ENCODE measurements around the gene PDE1A. TPM values are rescaled to one million over a fixed set of nuclear protein-coding genes. Genes with fewer than 3 reads are reported as not detected.

PDE1A gene
- total RNA-seq, 1 experiment from 2014 or later: not detected

DNA sequence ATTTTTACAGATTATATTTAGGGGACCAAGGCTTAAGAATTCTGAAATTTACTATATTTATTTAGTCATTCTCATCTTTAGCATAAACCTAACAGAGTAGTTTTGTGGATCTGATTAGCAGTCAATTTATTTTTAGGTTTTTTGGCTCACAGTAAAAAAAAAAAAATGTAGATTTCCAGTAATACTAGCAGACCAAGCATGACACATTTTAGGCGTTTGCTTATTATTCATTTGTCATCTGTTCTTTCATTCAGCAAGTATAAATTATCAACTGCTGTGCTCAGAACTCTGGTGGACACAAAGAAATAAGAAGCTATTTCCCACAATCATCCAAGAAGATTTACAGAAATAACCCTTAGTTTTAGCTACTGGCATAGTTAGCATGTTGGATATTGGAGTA lies 20.6 kb downstream of the PDE1A start:
- Mint-ChIP-seq H3K27ac (ENCODE audit: unreplicated experiment) (no peak overlapping the region), H3K27me3 (ENCODE audit: insufficient read depth, unreplicated experiment) (peaks cover 2% of the 10 kb centered on the region), H3K9me3 (ENCODE audit: unreplicated experiment) (no peaks in the 10 kb centered on the region), H3K4me3 (ENCODE audit: unreplicated experiment) (no peak overlapping the region), H3K4me1 (ENCODE audit: low read depth, unreplicated experiment) (no peaks in the 10 kb centered on the region), H3K36me3 (ENCODE audit: insufficient read depth, unreplicated experiment) (no peaks in the 10 kb centered on the region)
- TF ChIP-seq, protein P1, sequence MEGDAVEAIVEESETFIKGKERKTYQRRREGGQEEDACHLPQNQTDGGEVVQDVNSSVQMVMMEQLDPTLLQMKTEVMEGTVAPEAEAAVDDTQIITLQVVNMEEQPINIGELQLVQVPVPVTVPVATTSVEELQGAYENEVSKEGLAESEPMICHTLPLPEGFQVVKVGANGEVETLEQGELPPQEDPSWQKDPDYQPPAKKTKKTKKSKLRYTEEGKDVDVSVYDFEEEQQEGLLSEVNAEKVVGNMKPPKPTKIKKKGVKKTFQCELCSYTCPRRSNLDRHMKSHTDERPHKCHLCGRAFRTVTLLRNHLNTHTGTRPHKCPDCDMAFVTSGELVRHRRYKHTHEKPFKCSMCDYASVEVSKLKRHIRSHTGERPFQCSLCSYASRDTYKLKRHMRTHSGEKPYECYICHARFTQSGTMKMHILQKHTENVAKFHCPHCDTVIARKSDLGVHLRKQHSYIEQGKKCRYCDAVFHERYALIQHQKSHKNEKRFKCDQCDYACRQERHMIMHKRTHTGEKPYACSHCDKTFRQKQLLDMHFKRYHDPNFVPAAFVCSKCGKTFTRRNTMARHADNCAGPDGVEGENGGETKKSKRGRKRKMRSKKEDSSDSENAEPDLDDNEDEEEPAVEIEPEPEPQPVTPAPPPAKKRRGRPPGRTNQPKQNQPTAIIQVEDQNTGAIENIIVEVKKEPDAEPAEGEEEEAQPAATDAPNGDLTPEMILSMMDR (IDR thresholded peaks at IDR 0.05; ENCODE audit: insufficient read depth in 1 of 2, low read depth in 1 of 2, low read length in 1 of 2, severe bottlenecking in 1 of 2, unreplicated experiment in 1 of 2): no peak
- Histone ChIP-seq H3K27me3 (replicated peaks; ENCODE audit: control insufficient read depth, insufficient read depth, low read length) (no peaks in the 10 kb centered on the region), H3K9me3 (no peaks in the 10 kb centered on the region), H3K36me3 (ENCODE audit: control insufficient read depth, insufficient read depth, low read length) (no peaks in the 10 kb centered on the region), H3K4me1 (peaks cover 3% of the 10 kb centered on the region; the same call in 1 of the 2 replicates), H3K4me3 (ENCODE audit: low read depth, low read length) (no peak overlapping the region)
- BruUV-seq (replicated peaks): no TSS peak
- ChIA-PET CTCF (interaction anchor here (0.7 kb wide), 1 partner anchor 58 kb away, joined by 3 read pairs; no protein-coding TSS in a partner anchor), POLR2A (no interaction called here)
- intact Hi-C loops (cut with micrococcal nuclease; ENCODE audit: unreplicated experiment): no loop called here
- DNase-seq: no peak

DNA sequence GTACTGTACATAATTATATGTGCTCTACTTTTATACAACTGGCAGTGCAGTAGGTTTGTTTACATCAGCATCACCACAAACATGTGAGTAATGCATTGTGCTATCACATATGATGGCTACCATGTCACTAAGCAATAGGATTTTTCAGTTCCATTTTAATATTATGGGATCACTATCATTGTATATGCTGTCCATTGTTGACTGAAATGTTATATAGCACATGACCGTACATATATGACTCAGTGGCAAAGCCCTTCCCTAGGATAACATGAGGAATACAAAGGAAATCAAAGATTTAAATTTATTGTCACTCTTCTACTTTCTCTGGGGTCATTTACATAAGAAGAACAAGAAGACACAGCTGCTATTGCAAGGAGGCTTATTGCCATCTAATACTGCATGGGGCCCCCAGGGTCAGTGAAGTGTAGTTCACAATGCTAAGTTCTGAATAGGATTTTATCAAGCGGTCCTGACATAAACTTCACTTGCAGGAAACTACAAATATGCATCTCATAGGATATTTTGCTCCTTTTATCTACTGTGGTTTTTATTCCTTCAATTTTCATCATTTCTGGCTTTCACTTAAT lies 21.8 kb downstream of the PDE1A start:
- H3K4me1 Mint-ChIP-seq (ENCODE audit: low read depth, unreplicated experiment): no peaks in the 10 kb centered on the region
- POLR2A ChIA-PET: no interaction called here
- BruUV-seq (replicated peaks): no TSS peak
- TF ChIP-seq, protein P1 (IDR thresholded peaks at IDR 0.05; ENCODE audit: insufficient read depth in 1 of 2, low read depth in 1 of 2, low read length in 1 of 2, severe bottlenecking in 1 of 2, unreplicated experiment in 1 of 2): no peak
- no peaks in the 10 kb centered on the region for H3K36me3 ChIP-seq (ENCODE audit: control insufficient read depth, insufficient read depth, low read length)
- H3K4me3 ChIP-seq (ENCODE audit: low read depth, low read length): no peak overlapping the region
- H3K4me1 ChIP-seq: peaks cover 3% of the 10 kb centered on the region; the same call in 1 of the 2 replicates
- H3K36me3 Mint-ChIP-seq (ENCODE audit: insufficient read depth, unreplicated experiment): no peaks in the 10 kb centered on the region
- no peak overlapping the region for H3K27ac Mint-ChIP-seq (ENCODE audit: unreplicated experiment)
- H3K4me3 Mint-ChIP-seq (ENCODE audit: unreplicated experiment): no peak overlapping the region
- H3K9me3 ChIP-seq: no peaks in the 10 kb centered on the region
- intact Hi-C loops (cut with micrococcal nuclease; ENCODE audit: unreplicated experiment): no loop called here
- no peak for DNase-seq
- H3K27me3 Mint-ChIP-seq (ENCODE audit: insufficient read depth, unreplicated experiment): peaks cover 2% of the 10 kb centered on the region
- H3K9me3 Mint-ChIP-seq (ENCODE audit: unreplicated experiment): no peaks in the 10 kb centered on the region
- H3K27me3 ChIP-seq (replicated peaks; ENCODE audit: control insufficient read depth, insufficient read depth, low read length): no peaks in the 10 kb centered on the region
- CTCF ChIA-PET: no interaction called here

DNA sequence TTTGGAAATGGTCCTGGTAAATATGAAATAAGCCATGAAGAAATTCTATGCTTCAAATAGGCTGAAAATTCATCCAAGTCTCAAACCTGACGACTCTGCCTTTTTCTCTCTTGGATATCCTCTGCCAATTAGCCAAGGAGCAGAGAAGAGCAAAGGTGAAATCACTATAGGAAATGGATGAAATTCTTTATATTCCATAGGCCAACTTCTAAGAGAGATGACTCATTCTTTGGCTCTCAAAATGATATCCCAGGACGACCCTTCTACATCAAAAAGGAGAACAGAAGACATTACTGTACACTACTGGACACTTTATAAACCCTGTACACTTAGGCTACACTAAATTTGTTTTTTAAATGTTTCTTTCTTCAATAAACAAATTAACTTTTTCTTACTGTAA lies 22.7 kb downstream of the PDE1A start:
- Histone ChIP-seq H3K4me3 (ENCODE audit: low read depth, low read length) (no peak overlapping the region), H3K36me3 (ENCODE audit: control insufficient read depth, insufficient read depth, low read length) (no peaks in the 10 kb centered on the region), H3K9me3 (no peaks in the 10 kb centered on the region), H3K4me1 (peaks cover 3% of the 10 kb centered on the region; the same call in 1 of the 2 replicates), H3K27me3 (replicated peaks; ENCODE audit: control insufficient read depth, insufficient read depth, low read length) (no peaks in the 10 kb centered on the region)
- ChIA-PET CTCF (no interaction called here), POLR2A (no interaction called here)
- Mint-ChIP-seq H3K36me3 (ENCODE audit: insufficient read depth, unreplicated experiment) (no peaks in the 10 kb centered on the region), H3K9me3 (ENCODE audit: unreplicated experiment) (no peaks in the 10 kb centered on the region), H3K4me3 (ENCODE audit: unreplicated experiment) (no peak overlapping the region), H3K27me3 (ENCODE audit: insufficient read depth, unreplicated experiment) (peaks cover 2% of the 10 kb centered on the region), H3K27ac (ENCODE audit: unreplicated experiment) (no peak overlapping the region), H3K4me1 (ENCODE audit: low read depth, unreplicated experiment) (no peaks in the 10 kb centered on the region)
- no TSS peak for BruUV-seq (replicated peaks)
- TF ChIP-seq, protein P1 (IDR thresholded peaks at IDR 0.05; ENCODE audit: insufficient read depth in 1 of 2, low read depth in 1 of 2, low read length in 1 of 2, severe bottlenecking in 1 of 2, unreplicated experiment in 1 of 2): no peak
- intact Hi-C loops (cut with micrococcal nuclease; ENCODE audit: unreplicated experiment): no loop called here
- DNase-seq: no peak
